IPS-18a (cell line): ENCODE results near the gene AKR1A1.

Experiments
- H3K27ac ChIP-seq: one replicate; pipeline ENCODE4 v1.5.1; 2013; ENCODE audit warnings: low read length
- H3K27me3 ChIP-seq: one replicate; pipeline ENCODE4 v1.6.1; 2013; ENCODE audit warnings: mild to moderate bottlenecking, low read length; ENCODE audit not compliant: control insufficient read depth, insufficient read depth
- H3K36me3 ChIP-seq: one replicate; pipeline ENCODE4 v1.6.1; 2013; ENCODE audit warnings: low read depth, low read length; ENCODE audit not compliant: control insufficient read depth
- H3K4me1 ChIP-seq: one replicate; pipeline ENCODE4 v1.6.1; 2013; ENCODE audit warnings: low read depth, low read length; ENCODE audit not compliant: control insufficient read depth
- H3K4me3 ChIP-seq: one replicate; pipeline ENCODE4 v1.5.1; 2013; ENCODE audit warnings: low read length
- H3K9ac ChIP-seq: one replicate; pipeline ENCODE4 v1.6.1; 2013; ENCODE audit warnings: mild to moderate bottlenecking, low read length, moderate library complexity
- H3K9me3 ChIP-seq: one replicate; pipeline ENCODE4 v1.6.1; 2013; ENCODE audit warnings: low read depth, low read length; ENCODE audit not compliant: control insufficient read depth

The AKR1A1 gene

GRCh38 chr1:45608175-45609156 lies 57.8 kb downstream of the AKR1A1 start:
- Histone ChIP-seq H3K9me3 (no peaks in the 10 kb centered on the region), H3K4me3 (no peak overlapping the region), H3K36me3 (peaks cover 91% of the 10 kb centered on the region), H3K4me1 (no peaks in the 10 kb centered on the region), H3K9ac (no peak overlapping the region), H3K27ac (no peak overlapping the region), H3K27me3 (no peaks in the 10 kb centered on the region)

GRCh38 chr1:45610589-45611226 lies 60.1 kb downstream of the AKR1A1 start:
- no peaks in the 10 kb centered on the region for H3K27me3 ChIP-seq
- H3K36me3 ChIP-seq, result peaks cover 92% of the 10 kb centered on the region
- H3K9ac ChIP-seq, result no peak overlapping the region
- no peak overlapping the region for H3K4me3 ChIP-seq
- H3K4me1 ChIP-seq, result no peaks in the 10 kb centered on the region
- H3K27ac ChIP-seq, result no peak overlapping the region
- H3K9me3 ChIP-seq, result no peaks in the 10 kb centered on the region

- H3K4me3 ChIP-seq, result no peak overlapping the region
- no peaks in the 10 kb centered on the region for H3K9me3 ChIP-seq
- H3K4me1 ChIP-seq, result no peaks in the 10 kb centered on the region
- no peaks in the 10 kb centered on the region for H3K27me3 ChIP-seq
- H3K9ac ChIP-seq, result no peak overlapping the region
- no peak overlapping the region for H3K27ac ChIP-seq
- peaks cover 92% of the 10 kb centered on the region for H3K36me3 ChIP-seq
Observed at GRCh38 chr1:45612941-45613579, 62.4 kb downstream of the AKR1A1 start.

DNA sequence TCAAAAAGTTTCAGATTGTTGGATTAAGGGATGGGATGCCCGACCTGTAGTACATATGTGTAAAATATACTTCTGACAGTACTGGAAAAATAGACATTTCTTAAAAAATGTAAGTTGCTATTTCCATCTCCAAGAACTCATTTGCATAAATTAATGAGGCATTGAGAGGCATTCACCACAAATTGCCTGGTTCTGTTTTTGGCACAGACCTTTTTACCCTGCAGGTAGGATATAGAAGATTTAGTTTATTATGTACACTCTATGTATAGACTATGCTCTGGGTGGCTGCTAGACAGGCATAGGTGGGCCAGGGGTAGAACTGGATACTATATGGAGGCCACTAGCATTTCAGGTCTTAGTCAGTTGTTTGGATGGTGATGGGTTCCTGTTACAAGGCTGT lies 65.3 kb downstream of the AKR1A1 start:
- H3K4me1 ChIP-seq, result no peaks in the 10 kb centered on the region
- peaks cover 76% of the 10 kb centered on the region for H3K36me3 ChIP-seq
- H3K4me3 ChIP-seq, result no peak overlapping the region
- no peak overlapping the region for H3K27ac ChIP-seq
- no peak overlapping the region for H3K9ac ChIP-seq
- H3K27me3 ChIP-seq, result no peaks in the 10 kb centered on the region
- H3K9me3 ChIP-seq, result no peaks in the 10 kb centered on the region

- H3K4me1 ChIP-seq, result no peaks in the 10 kb centered on the region
- no peak overlapping the region for H3K9ac ChIP-seq
- no peaks in the 10 kb centered on the region for H3K27me3 ChIP-seq
- H3K9me3 ChIP-seq, result no peaks in the 10 kb centered on the region
- no peak overlapping the region for H3K27ac ChIP-seq
- H3K36me3 ChIP-seq, result peaks cover 66% of the 10 kb centered on the region
- H3K4me3 ChIP-seq, result no peak overlapping the region
Observed at GRCh38 chr1:45617618-45618017, 67.0 kb downstream of the AKR1A1 start.

DNA sequence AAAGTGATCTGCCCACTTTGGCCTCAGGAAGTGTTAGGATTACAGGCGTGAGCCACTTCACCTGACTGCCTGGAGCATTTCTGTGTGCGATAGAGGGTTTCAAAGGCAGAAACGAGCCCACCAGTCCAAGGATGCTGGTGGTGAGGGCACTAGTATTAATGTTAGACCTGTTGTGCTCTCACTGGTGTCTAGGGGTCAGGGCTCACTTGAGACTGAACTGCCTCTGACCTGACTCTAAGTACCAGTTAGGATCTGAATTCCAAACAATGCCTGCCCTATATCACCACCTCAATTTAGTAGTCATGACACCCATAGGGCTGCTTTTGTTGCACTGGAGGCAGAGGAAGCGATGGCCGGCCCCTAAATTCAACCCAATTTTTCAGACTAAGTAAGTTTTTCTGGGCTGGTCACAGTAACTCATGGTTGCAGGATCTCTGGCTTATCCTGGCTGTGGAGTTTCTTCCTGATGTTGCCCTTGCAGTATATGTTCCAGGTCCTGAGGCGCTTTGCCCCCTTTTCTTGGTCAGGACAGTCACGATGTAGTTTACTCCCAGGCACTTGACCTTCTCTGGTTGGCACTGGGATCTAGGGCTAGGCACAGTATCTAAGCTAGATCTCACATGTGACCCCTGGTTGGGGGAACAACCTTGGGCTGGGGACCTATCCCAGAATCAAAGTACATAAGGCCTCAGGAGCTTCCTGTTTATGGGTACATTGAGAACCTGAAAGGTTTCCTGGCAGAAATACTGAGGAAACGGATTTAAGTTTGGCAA lies 68.7 kb downstream of the AKR1A1 start:
- no peak overlapping the region for H3K9ac ChIP-seq
- no peak overlapping the region for H3K4me3 ChIP-seq
- no peaks in the 10 kb centered on the region for H3K4me1 ChIP-seq
- H3K9me3 ChIP-seq, result no peaks in the 10 kb centered on the region
- peaks cover 53% of the 10 kb centered on the region for H3K36me3 ChIP-seq
- no peaks in the 10 kb centered on the region for H3K27me3 ChIP-seq
- H3K27ac ChIP-seq, result no peak overlapping the region
